Iris pigment epithelial cell (primary cell): ENCODE measurements around the gene RFX2.

Experiments
- DNase-seq: peaks from one replicate; pipeline ENCODE4 v3.0.0-alpha.2; 2011; ENCODE audit warnings: low read depth

The RFX2 gene

DNA sequence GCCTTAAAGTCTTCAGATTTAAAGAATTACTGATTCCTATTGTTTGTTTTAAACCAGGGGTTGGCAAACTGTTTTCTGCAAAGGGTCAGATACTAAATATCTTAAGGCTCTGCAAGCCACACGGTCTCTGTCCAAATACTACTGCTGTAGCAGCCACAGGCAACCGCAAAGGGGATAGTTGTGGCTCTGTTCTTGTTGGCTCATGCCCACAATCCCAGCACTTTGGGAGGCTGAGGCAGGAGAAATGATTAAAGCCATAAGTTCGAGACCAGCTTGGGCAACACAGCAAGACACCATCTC is 154.7 kb downstream of the RFX2 start:
- no peak for DNase-seq

DNA sequence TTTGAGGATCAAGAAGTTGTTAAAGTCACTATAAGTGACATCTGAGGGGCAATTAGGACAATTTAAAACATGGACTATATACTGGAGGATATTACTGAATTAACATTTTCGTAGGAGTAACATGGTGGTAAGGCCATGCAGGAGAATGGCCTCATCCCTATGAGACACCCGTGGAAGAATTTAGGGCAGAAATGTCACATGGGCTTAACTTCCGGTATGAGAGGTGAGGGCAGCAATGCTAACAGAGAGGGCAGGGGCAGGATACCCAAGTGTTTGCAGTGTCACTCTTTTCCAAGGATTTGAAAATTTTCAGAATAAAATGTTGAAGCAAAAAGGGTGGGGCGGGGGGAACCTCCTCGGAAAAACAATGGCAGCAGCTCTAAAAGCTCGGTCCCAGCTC is 156.0 kb downstream of the RFX2 start:
- DNase-seq: no peak

DNA sequence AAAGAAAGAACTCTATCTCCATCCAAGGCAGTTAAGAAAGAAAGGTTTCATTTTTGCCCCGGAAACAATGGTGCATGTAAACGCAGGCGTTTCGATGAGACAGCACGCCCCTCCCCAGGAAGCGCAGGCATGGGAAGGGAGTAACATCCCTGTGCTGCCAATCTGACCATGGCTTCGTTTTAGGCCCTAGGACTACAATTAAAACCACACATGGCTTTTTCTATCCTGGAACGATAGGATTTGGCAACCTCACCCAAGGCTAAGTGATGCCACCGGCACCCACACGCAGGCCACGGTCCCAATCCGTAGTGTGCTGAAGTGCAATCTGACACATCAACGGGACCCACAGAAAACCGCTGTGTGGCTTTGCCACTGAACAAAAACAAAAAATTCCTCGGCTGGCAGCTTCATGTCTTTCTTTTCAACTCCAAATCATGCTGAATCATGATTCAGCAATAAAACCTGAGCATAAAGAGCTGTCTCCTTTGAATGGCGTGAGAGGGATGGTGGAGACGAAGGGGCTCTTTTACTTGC is 156.6 kb downstream of the RFX2 start:
- no peak for DNase-seq

DNA sequence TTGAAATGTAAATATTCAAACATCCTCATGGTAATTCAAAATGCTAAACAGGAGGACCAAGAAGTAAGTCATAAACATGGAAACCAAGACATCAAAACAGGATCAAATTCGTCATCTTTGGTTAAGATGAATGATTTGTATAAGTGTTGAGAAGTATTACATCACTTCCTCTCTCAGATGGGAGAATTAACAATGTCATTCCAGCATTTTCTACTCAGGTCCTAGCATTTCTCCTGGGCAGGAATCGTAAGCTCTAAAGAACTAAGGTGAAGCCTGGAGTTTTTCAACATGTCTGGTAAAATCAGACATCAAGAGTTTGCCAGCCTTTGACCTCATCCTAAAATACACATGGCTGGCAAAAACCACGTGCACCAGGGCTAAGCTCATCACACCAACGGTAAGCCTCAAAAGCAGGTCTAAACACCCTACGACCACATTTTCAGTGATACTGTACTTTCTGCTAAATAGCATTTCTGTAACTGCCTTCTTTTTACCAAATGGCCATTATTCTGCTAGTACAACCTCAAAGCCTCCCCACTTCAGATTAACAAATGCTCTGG is 157.2 kb downstream of the RFX2 start:
- DNase-seq: peak; percentile 41

DNA sequence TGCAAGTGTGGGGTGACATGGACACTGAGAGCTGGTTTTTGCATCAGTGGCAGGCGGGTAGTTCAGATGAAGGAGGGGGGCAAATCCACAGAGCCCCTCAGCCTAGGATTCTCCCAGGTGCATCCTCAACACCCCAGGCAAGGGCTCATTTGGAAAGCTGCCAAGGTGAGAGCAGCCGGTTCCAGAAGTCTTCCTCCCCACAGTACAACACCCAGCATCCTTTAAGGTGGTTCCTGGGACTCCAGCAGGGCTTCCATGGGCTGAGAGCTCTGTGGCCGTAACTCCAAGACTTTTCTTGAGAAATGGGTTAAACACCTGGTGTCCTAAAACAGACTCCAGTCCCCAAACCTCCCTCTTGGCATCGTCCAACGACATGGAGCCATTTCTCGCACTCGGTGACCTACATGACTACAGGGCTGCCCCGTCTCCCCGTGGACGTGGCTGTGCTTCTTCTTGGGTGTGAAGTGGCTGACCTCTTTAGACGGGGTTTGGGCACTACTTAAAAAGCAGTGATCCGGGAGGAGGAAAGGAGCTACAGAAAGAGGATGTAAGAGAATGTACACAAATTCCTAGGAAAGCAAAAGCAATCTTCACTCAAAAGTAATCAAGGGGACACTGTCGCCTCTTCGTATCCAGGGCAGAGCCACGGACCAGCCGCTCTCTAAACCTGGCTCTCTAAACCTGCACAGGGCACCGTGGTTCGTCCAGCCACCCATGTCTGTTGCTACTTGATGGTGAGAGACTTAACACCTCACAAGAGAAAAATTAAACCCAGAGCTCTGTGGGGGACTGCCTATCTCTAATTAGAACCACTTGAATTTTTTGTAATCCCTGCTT is 157.9 kb downstream of the RFX2 start:
- DNase-seq: no peak

DNA sequence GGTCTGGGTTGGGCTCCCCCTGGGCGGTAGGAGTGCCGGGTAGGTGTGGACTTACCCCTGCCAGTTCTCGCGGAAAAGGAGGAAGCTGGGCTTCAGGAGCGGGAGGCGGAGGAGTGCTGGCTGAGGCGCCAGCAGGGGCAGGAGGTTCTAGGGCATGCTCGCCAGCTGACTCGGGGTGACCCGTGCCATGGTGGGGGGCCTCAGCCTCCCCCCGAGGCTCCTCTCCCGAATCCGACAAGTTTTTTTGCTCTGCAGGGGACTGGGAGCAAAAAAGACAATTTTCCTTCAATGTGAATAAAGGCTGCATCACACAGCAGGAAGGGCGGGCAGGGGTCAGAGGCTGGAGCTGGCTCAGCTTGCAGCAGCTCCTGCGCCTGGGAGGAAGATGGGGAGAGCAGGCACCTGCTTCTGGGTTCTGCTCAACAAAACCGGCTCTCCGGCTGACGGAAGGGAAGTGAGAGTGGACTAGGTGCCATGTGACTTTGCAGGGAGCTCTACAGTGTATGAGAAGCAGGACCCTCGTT is 158.9 kb downstream of the RFX2 start:
- no peak for DNase-seq

DNA sequence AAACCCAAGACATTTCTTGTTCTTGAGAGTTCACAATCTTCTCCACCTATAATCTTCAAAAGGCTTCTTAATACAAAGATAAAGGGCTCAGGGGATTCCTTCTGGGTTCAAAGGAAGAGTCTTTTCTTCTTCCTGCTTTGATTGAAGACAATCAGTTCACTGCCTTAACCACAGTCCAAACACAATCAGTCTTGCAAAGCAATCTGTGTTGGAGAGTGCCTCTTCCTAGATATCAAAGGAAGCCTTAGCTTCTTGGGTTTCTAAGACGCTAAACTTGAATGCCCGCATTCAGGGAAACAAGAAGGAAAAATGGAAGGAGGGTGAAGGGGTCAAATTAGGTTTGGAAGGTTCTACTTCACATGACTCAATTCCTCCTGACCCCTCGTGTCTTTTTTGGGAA is 159.6 kb downstream of the RFX2 start:
- DNase-seq: no peak

DNA sequence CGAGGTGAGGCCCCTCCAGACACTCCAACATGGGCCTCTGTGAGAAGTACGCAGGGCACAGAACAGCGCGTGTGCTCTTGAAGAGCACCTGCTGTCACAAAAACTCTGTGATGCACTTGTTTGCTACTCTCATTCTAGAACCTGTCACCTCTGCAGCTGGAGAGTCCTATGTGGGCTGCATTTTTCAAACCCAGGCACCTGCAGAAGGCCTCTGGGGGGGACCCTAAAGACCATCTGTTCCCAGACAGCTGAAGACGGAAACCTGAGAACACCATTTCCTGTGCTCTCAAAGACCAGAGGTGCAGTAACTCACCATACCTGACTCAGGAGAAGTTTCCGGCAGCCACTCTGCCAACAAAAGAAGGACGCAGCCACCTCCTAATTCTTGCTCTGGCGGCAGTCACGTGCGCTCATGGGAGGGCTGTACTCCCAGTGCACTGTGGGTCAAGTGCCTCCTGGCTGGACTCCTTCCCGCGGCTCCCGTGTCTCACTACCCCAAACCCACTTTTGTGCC is 160.5 kb downstream of the RFX2 start:
- DNase-seq: no peak

DNA sequence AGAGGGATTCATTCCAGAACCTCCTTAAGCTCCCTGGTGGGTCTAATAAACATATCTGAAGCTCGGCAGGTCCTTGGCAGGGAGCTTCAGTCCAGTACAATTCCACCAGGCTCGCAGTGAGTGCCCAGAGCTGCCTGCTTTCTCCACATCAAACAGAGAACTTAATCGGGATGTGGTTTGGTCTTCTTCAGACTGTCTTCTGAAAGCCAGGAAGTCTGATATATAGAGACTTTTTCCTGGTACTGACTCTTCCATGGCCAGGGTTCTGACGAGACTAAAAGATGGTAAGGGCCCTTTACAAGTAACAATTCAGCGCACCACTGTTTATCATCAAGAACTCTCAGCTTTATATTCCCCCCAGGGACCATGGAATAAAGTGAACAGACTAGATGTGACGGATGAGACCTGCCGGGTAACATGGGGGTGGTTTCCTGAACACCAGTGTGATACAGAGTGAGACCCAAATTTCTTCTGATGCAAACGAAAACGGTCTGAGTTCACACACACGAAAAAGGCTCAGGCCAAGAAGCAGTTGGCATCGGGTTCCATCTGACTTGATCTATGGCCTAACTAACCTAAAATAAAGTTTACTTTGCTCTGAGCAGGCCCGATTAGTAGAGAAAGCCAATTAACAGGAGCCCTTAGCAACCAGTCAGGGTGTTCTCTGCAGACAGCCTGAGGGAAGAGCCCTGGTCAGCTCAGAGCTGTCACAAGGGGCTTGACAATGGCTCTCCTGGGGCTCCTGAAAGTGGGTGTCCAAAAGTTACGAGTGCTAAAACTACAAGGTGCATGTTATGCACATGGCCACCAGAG is 161.3 kb downstream of the RFX2 start:
- no peak for DNase-seq

DNA sequence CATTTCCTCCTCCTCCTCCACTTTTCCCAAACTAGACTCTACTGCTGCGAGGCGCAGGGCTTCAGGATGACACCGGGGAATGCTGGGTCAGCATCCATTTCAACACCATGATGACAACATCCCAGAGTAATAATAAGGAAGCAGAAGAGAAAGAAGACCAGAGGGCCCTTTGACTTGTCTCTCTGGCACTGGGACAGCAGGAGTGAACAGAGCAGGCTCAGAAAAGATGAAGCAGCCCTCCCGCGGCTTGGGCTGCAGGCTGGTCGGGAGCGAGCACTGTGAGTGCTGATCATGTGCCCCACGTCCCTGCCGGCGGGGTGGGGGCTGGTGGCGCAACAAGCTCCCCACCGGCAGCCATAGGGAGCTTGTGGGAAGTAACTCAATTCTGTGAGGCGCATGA is 162.9 kb downstream of the RFX2 start:
- peak; percentile 78 for DNase-seq

DNA sequence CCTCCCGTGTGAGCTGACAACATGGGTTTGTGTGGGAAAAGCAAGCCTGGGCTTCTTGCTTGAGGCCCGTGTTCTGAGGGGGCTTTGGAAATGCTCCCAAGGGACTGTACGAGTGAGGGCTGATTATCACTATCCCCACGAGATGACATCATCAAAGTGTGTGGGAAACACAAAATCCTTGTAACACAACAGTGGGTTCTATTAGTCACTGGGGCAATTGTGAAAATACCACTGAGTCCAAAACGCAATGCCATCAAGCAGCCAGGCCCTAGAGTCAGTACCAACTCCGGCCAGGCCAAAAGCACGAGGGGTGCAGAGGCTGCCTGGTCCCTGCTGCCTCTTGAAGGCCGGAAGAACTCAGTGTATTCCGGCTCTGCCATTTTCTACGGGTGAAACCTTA is 166.7 kb downstream of the RFX2 start:
- peak; percentile 72 for DNase-seq
